ENCODE results near the gene CFAP57. TPM values are rescaled to one million over a fixed set of nuclear protein-coding genes. Genes with fewer than 3 reads are reported as not detected.

The CFAP57 gene
- total and polyA plus RNA-seq, 2 donors from 2014 or later, result 0.34 to 2.3 TPM

GRCh38 chr1:43203859-43204258 is 31.7 kb downstream of the CFAP57 start:
- DNase-seq (no peak), FAIRE-seq (no peak)
- Histone ChIP-seq H3K27me3 (ENCODE audit: control insufficient read depth, insufficient read depth, low read length) (no peaks in the 10 kb centered on the region), H3K9me3 (ENCODE audit: control insufficient read depth in 2 of 3, insufficient read depth in 1 of 3, low read length in 3 of 3) (no peaks in the 10 kb centered on the region), H3K4me1 (ENCODE audit: control insufficient read depth in 2 of 3, insufficient read depth in 2 of 3, low read depth in 1 of 3, low read length in 3 of 3) (peaks cover 4 to 14% (median 11%) of the 10 kb centered on the region in 3 donors), H3K9ac (ENCODE audit: low read length in 3 of 3) (no peak overlapping the region), H3K36me3 (ENCODE audit: control insufficient read depth in 2 of 3, insufficient read depth in 3 of 3, low read length in 3 of 3) (no peaks in the 10 kb centered on the region), H3K27ac (ENCODE audit: low read depth in 2 of 2, low read length in 2 of 2) (no peak overlapping the region), H3K4me3 (ENCODE audit: low read length in 3 of 3) (no peak overlapping the region)
- intact Hi-C loops (cut with DNase I), result no loop called here
- TF ChIP-seq CTCF (IDR thresholded peaks at IDR 0.05; ENCODE audit: borderline replicate concordance, extremely low read depth, insufficient read depth), result no peak

- intact Hi-C loops (cut with DNase I), result no loop called here
- no peak for FAIRE-seq
- Histone ChIP-seq H3K27me3 (ENCODE audit: control insufficient read depth, insufficient read depth, low read length) (no peaks in the 10 kb centered on the region), H3K9ac (ENCODE audit: low read length in 3 of 3) (no peak overlapping the region), H3K4me3 (ENCODE audit: low read length in 3 of 3) (no peak overlapping the region), H3K4me1 (ENCODE audit: control insufficient read depth in 2 of 3, insufficient read depth in 2 of 3, low read depth in 1 of 3, low read length in 3 of 3) (peaks cover 4 to 14% (median 11%) of the 10 kb centered on the region in 3 donors), H3K27ac (ENCODE audit: low read depth in 2 of 2, low read length in 2 of 2) (no peak overlapping the region), H3K36me3 (ENCODE audit: control insufficient read depth in 2 of 3, insufficient read depth in 3 of 3, low read length in 3 of 3) (no peaks in the 10 kb centered on the region), H3K9me3 (ENCODE audit: control insufficient read depth in 2 of 3, insufficient read depth in 1 of 3, low read length in 3 of 3) (no peaks in the 10 kb centered on the region)
- TF ChIP-seq CTCF (IDR thresholded peaks at IDR 0.05; ENCODE audit: borderline replicate concordance, extremely low read depth, insufficient read depth), result no peak
- no peak for DNase-seq
These were observed 32.3 kb downstream of the CFAP57 start for GRCh38 chr1:43204394-43204793.

- H3K27ac ChIP-seq (ENCODE audit: low read depth in 2 of 2, low read length in 2 of 2), result no peak overlapping the region
These were observed 33.5 kb downstream of the CFAP57 start for GRCh38 chr1:43205671-43206070.

More at GRCh38 chr1:43205671-43206070, 33.5 kb downstream of the CFAP57 start:
- no peaks in the 10 kb centered on the region for H3K9me3 ChIP-seq (ENCODE audit: control insufficient read depth in 2 of 3, insufficient read depth in 1 of 3, low read length in 3 of 3)
- H3K9ac ChIP-seq (ENCODE audit: low read length in 3 of 3), result no peak overlapping the region
- intact Hi-C loops (cut with DNase I), result no loop called here
- FAIRE-seq, result no peak
- H3K36me3 ChIP-seq (ENCODE audit: control insufficient read depth in 2 of 3, insufficient read depth in 3 of 3, low read length in 3 of 3), result no peaks in the 10 kb centered on the region
- no peak for TF ChIP-seq CTCF (IDR thresholded peaks at IDR 0.05; ENCODE audit: borderline replicate concordance, extremely low read depth, insufficient read depth)
- no peak for DNase-seq
- no peaks in the 10 kb centered on the region for H3K27me3 ChIP-seq (ENCODE audit: control insufficient read depth, insufficient read depth, low read length)
- no peak overlapping the region for H3K4me3 ChIP-seq (ENCODE audit: low read length in 3 of 3)
- peaks cover 4 to 14% (median 11%) of the 10 kb centered on the region in 3 donors for H3K4me1 ChIP-seq (ENCODE audit: control insufficient read depth in 2 of 3, insufficient read depth in 2 of 3, low read depth in 1 of 3, low read length in 3 of 3)
